ENCODE measurements around the gene AP2A2. TPM values are rescaled to one million over a fixed set of nuclear protein-coding genes. Genes with fewer than 3 reads are reported as not detected.

AP2A2 gene
- total RNA-seq, 2 experiments from 2014 or later = 24.9 to 43.0 TPM

DNA sequence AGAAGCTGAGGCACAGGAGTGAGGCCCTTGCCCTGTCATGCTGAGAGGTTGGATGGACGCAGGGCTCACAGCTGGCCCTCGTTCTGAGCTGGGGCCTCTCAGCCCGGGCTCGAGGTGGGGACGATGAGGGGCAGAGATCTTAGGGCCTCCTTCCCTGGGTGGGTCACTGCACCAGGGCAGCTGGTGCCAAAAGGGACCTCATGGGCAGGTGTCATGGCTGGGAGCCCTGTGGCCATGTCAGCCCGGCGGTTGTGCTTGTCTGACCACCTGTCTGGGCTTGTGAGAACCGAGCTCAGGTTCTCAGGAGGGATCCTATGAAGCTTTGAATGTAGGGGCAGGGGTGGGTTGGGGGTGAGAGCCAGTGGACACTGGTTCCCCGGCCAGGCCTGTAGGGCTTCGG lies 112.7 kb downstream of the AP2A2 start:
- no peak overlapping the region for H3K4me3 ChIP-seq (ENCODE audit: low read depth, low read length, poor library complexity, severe bottlenecking)
- H3K9me2 ChIP-seq (ENCODE audit: insufficient read depth, low read length) = no peaks in the 10 kb centered on the region
- TF ChIP-seq CTCF (conservative IDR thresholded peaks at IDR 0.05; ENCODE audit: low read length) (no peak), EZH2phosphoT487 (IDR thresholded peaks at IDR 0.05; ENCODE audit: borderline replicate concordance, low read depth, low read length) (no peak)
- no peaks in the 10 kb centered on the region for H4K20me1 ChIP-seq (ENCODE audit: insufficient read depth, low read length)
- ChIA-PET POLR2A (no interaction called here), CTCF (ENCODE audit: unreplicated experiment) (no interaction called here)
- no peaks in the 10 kb centered on the region for H3K79me2 ChIP-seq (ENCODE audit: insufficient read depth, low read depth, low read length)
- no peaks in the 10 kb centered on the region for H3K4me1 ChIP-seq (ENCODE audit: insufficient read depth, low read length, poor library complexity, severe bottlenecking)
- BruUV-seq (replicated peaks) = no TSS peak
- DNase-seq (ENCODE audit: low spot score) = no peak
- no peak overlapping the region for H2AFZ ChIP-seq (ENCODE audit: low read length)
- no peaks in the 10 kb centered on the region for H3K36me3 ChIP-seq (ENCODE audit: insufficient read depth, low read length)
- H3K27ac ChIP-seq (ENCODE audit: low read depth, low read length, poor library complexity, severe bottlenecking) = no peak overlapping the region
- intact Hi-C loops (cut with micrococcal nuclease; ENCODE audit: unreplicated experiment) = no loop called here
- H3K4me2 ChIP-seq (ENCODE audit: low read length) = no peak overlapping the region
- no peaks in the 10 kb centered on the region for H3K9me3 ChIP-seq (ENCODE audit: low read length)

GRCh38 chr11:1038921-1039320 lies 113.3 kb downstream of the AP2A2 start:
- H3K4me1 ChIP-seq (ENCODE audit: insufficient read depth, low read length, poor library complexity, severe bottlenecking) = no peaks in the 10 kb centered on the region
- POLR2A ChIA-PET = no interaction called here
- DNase-seq (ENCODE audit: low spot score) = no peak
- no peak overlapping the region for H3K4me3 ChIP-seq (ENCODE audit: low read depth, low read length, poor library complexity, severe bottlenecking)
- H2AFZ ChIP-seq (ENCODE audit: low read length) = no peak overlapping the region
- H3K36me3 ChIP-seq (ENCODE audit: insufficient read depth, low read length) = no peaks in the 10 kb centered on the region
- H3K9me3 ChIP-seq (ENCODE audit: low read length) = no peaks in the 10 kb centered on the region
- H4K20me1 ChIP-seq (ENCODE audit: insufficient read depth, low read length) = no peaks in the 10 kb centered on the region
- TF ChIP-seq EZH2phosphoT487 (IDR thresholded peaks at IDR 0.05; ENCODE audit: borderline replicate concordance, low read depth, low read length) (no peak), CTCF (conservative IDR thresholded peaks at IDR 0.05; ENCODE audit: low read length) (no peak)
- no TSS peak for BruUV-seq (replicated peaks)
- H3K79me2 ChIP-seq (ENCODE audit: insufficient read depth, low read depth, low read length) = no peaks in the 10 kb centered on the region
- intact Hi-C loops (cut with micrococcal nuclease; ENCODE audit: unreplicated experiment) = no loop called here
- no peak overlapping the region for H3K27ac ChIP-seq (ENCODE audit: low read depth, low read length, poor library complexity, severe bottlenecking)
- H3K9me2 ChIP-seq (ENCODE audit: insufficient read depth, low read length) = no peaks in the 10 kb centered on the region
- no peak overlapping the region for H3K4me2 ChIP-seq (ENCODE audit: low read length)
- CTCF ChIA-PET (ENCODE audit: unreplicated experiment) = no interaction called here

- no peak overlapping the region for H3K4me3 ChIP-seq (ENCODE audit: low read depth, low read length, poor library complexity, severe bottlenecking)
- no peak overlapping the region for H3K4me2 ChIP-seq (ENCODE audit: low read length)
- no peaks in the 10 kb centered on the region for H3K79me2 ChIP-seq (ENCODE audit: insufficient read depth, low read depth, low read length)
- TF ChIP-seq EZH2phosphoT487 (IDR thresholded peaks at IDR 0.05; ENCODE audit: borderline replicate concordance, low read depth, low read length) (no peak), CTCF (conservative IDR thresholded peaks at IDR 0.05; ENCODE audit: low read length) (no peak)
- no peaks in the 10 kb centered on the region for H3K9me2 ChIP-seq (ENCODE audit: insufficient read depth, low read length)
- no peak overlapping the region for H2AFZ ChIP-seq (ENCODE audit: low read length)
- no TSS peak for BruUV-seq (replicated peaks)
- no peaks in the 10 kb centered on the region for H3K36me3 ChIP-seq (ENCODE audit: insufficient read depth, low read length)
- H3K4me1 ChIP-seq (ENCODE audit: insufficient read depth, low read length, poor library complexity, severe bottlenecking) = no peaks in the 10 kb centered on the region
- CTCF ChIA-PET (ENCODE audit: unreplicated experiment) = no interaction called here
- POLR2A ChIA-PET = no interaction called here
- H4K20me1 ChIP-seq (ENCODE audit: insufficient read depth, low read length) = no peaks in the 10 kb centered on the region
- intact Hi-C loops (cut with micrococcal nuclease; ENCODE audit: unreplicated experiment) = no loop called here
- no peak for DNase-seq (ENCODE audit: low spot score)
- no peaks in the 10 kb centered on the region for H3K9me3 ChIP-seq (ENCODE audit: low read length)
- no peak overlapping the region for H3K27ac ChIP-seq (ENCODE audit: low read depth, low read length, poor library complexity, severe bottlenecking)
Measured at GRCh38 chr11:1039481-1040427, 114.1 kb downstream of the AP2A2 start.

Measured in OCI-LY7 (cell line).